Adrenal gland (tissue), 12 donors: Measurements from ENCODE around the gene WIZ. TPM values are rescaled to one million over a fixed set of nuclear protein-coding genes. Genes with fewer than 3 reads are reported as not detected.

ENCODE experiments used
- DNase-seq, 7 donors: peaks; one replicate each; pipeline ENCODE4 v3.0.0-alpha.2; 2019 to 2020
- H3K27ac ChIP-seq, 5 donors: fragments of 200-600 bp; sonication (generic) in 4 of 5; 1 replicate in 3 of 5; 2 replicates in 2 of 5; pipeline versions ENCODE4 v1.5.1 to v1.8.0; 2016 to 2020; ENCODE audit warnings: mild to moderate bottlenecking in 1 of 5
- H3K27me3 ChIP-seq: fragments of 200-600 bp; 2 replicates; pipeline ENCODE4 v1.8.0; 2021
- H3K36me3 ChIP-seq, 2 donors: fragments of 200-600 bp; replicated peaks in 1 of 2; 1 replicate in 1 of 2; 2 replicates in 1 of 2; pipeline versions ENCODE4 v1.5.1 to v1.8.0; 2018 to 2022
- H3K4me1 ChIP-seq, 2 donors: fragments of 200-600 bp; replicated peaks in 1 of 2; 1 replicate in 1 of 2; 2 replicates in 1 of 2; pipeline versions ENCODE4 v1.5.1 to v1.8.0; 2018 to 2021
- H3K4me3 ChIP-seq, 4 donors: fragments of 200-600 bp; sonication (generic) in 3 of 4; one replicate each; pipeline ENCODE4 v1.5.1; 2016 to 2018
- H3K9me3 ChIP-seq, 3 donors: fragments of 200-600 bp; sonication (generic) in 1 of 3; replicated peaks in 1 of 3; 1 replicate in 2 of 3; 2 replicates in 1 of 3; pipeline versions ENCODE4 v1.5.1 to v1.8.0; 2016 to 2021
- POLR2A ChIP-seq, 2 donors: fragments of 450-650 bp; IDR thresholded peaks; one replicate each; pipeline ENCODE4 v1.6.1; 2017; ENCODE audit warnings: antibody characterized with exemption in 2 of 2, mild to moderate bottlenecking in 2 of 2, moderate library complexity in 1 of 2
- WGBS, 4 donors: extraction: QIAGEN DNeasy Blood & Tissue Kit in 2 of 4; methylation state at CpG; one replicate each; pipeline versions ENCODE4 v1.1.5 to v1.1.7; 2013 to 2017; 5-methylcytosine and 5-hydroxymethylcytosine counted together
- intact Hi-C, 2 donors: fragments of 100-400 bp; cut with DNase I; formaldehyde crosslinking; loops; one replicate each; pipeline versions ENCODE4 v1.14.1 to v1.15.0; 2022 to 2023
- microRNA counts, 2 donors: library from miRNA; unstranded; fragments of <30 nt; microRNA quantifications; one replicate each; lab custom pipeline; 2016
- microRNA-seq, 3 donors: library from miRNA; unstranded; fragments of <30 nt; microRNA quantifications; one replicate each; pipeline ENCODE4, GENCODE V29; 2017 to 2020
- polyA plus RNA-seq, 3 donors: library from polyadenylated mRNA; stranded (reverse); fragments of 200-250 nt in 2 of 3; fragments of 350-450 nt in 1 of 3; fragmentation: Illumina TruSeq in 1 of 3; extraction: RNeasy Lipid Tissue Mini Kit (QIAGEN cat#74804) in 1 of 3; gene quantifications; one replicate each; pipeline ENCODE4 v1.2.3, GENCODE V29; 2013 to 2014
- small RNA-seq, 2 donors: library from RNA; depleted of rRNA; stranded (forward); fragments of <200 nt; gene quantifications; one replicate each; pipeline ENCODE3, GENCODE V24; 2016
- total RNA-seq, 9 donors: library from RNA; depleted of rRNA in 4 of 9; stranded (reverse); fragments of >200 nt in 4 of 9; fragments of 120-200 nt in 1 of 9; fragmentation: NEBNext Ultra II Directional in 1 of 9; extraction: Animal tissue kit (Norgen Biotek cat#: 25700) in 1 of 9; gene quantifications; one replicate each; pipeline versions ENCODE4 v1.1.0 to v1.2.4, GENCODE V29; 2013 to 2023
- TF ChIP-seq, protein P1 (sequence below), 6 experiments: fragments of 450-650 bp in 4 of 6; fragments of 200-600 bp in 2 of 6; sonication (generic) in 1 of 6; IDR thresholded peaks; 1 replicate in 5 of 6; 2 replicates in 1 of 6; pipeline versions ENCODE4 v1.5.1 to v1.8.0; 2016 to 2021; ENCODE audit warnings: antibody characterized with exemption in 6 of 6, mild to moderate bottlenecking in 2 of 6, moderate library complexity in 1 of 6
- donor health status: healthy with polysubstance abuse.
- donor health status: Bipolar disorder and iron deficiency.
- donor health status: DM: yes; HTN: yes; CAD: no.
- donor health status: DM: no; HTN: no; CAD: no.
- donor health status: DM: no; HTN: no; CAD: no.
- donor health status: DM: yes; HTN: yes; CAD: no.

WIZ gene
- total and polyA plus RNA-seq, 12 donors, result 5.7 to 49.2 (median 30.6) TPM

DNA sequence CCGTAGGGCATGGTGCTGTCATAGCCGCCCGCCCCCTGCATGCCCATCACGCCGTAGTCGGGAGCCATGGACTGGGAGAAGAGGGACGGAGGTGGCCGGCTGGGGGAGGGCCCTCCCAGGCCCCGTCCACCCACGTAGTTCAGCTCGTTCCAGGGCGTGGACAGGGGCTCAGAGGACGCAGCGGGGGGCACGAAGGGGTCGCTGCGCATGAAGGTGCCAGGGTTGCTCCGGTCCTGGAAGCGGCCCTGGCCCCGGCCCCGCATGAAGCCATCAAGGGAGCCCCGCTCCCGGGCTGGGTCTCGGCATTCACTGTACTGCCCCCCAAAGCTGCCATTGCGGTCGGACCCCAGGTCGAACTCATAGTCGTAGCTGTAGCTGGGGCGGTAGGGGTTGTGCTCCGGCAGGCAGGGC, 76.9 kb downstream of the WIZ start:
- Histone ChIP-seq H3K27ac (no peak overlapping the region), H3K27me3 (no peaks in the 10 kb centered on the region), H3K4me1 (peaks cover 24 to 48% of the 10 kb centered on the region in 2 donors), H3K4me3 (no peak overlapping the region), H3K36me3 (peaks cover 0 to 57% of the 10 kb centered on the region in 2 donors), H3K9me3 (no peaks in the 10 kb centered on the region)
- 83 to 94% (median 92%) methylated on average over 12 to 30 of the region's 30 CpGs for WGBS, 4 donors
- no peak for DNase-seq
- no peak for TF ChIP-seq POLR2A (IDR thresholded peaks at IDR 0.05)
- TF ChIP-seq, protein P1, sequence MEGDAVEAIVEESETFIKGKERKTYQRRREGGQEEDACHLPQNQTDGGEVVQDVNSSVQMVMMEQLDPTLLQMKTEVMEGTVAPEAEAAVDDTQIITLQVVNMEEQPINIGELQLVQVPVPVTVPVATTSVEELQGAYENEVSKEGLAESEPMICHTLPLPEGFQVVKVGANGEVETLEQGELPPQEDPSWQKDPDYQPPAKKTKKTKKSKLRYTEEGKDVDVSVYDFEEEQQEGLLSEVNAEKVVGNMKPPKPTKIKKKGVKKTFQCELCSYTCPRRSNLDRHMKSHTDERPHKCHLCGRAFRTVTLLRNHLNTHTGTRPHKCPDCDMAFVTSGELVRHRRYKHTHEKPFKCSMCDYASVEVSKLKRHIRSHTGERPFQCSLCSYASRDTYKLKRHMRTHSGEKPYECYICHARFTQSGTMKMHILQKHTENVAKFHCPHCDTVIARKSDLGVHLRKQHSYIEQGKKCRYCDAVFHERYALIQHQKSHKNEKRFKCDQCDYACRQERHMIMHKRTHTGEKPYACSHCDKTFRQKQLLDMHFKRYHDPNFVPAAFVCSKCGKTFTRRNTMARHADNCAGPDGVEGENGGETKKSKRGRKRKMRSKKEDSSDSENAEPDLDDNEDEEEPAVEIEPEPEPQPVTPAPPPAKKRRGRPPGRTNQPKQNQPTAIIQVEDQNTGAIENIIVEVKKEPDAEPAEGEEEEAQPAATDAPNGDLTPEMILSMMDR (IDR thresholded peaks at IDR 0.05), result no peak
- intact Hi-C loops, result loop anchor here (5.0 to 10.0 kb wide), 2 partner anchors 106 to 182 kb away; no protein-coding TSS in a partner anchor

DNA sequence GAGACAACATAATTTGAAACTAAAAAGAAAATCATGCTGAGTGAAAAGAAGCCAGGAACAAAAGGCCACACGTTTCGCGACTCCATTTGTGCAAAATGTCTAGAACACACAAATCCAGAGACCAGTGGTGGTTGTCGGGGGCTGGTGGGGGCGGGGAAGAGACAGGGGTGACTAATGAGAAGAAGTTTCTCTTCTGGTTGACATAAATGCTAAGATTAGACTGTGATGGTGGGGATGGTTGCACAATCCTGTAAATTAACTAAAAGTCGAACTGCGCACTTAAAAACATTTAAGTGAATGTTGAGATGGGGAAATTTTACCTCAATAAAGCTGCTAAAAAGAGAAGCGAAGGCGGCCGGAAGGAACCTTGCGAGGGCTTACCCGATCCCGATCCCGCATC, 77.3 kb downstream of the WIZ start:
- H3K9me3 ChIP-seq, result no peaks in the 10 kb centered on the region
- no peak overlapping the region for H3K27ac ChIP-seq
- WGBS, 4 donors, result 89 to 95% (median 90%) methylated on average over 14 of the region's 14 CpGs
- no peaks in the 10 kb centered on the region for H3K27me3 ChIP-seq
- peaks cover 0 to 61% of the 10 kb centered on the region in 2 donors for H3K36me3 ChIP-seq
- no peak for DNase-seq
- intact Hi-C loops, result loop anchor here (5.0 to 10.0 kb wide), 2 partner anchors 105 to 182 kb away; no protein-coding TSS in a partner anchor
- TF ChIP-seq, protein P1 (IDR thresholded peaks at IDR 0.05), result no peak
- TF ChIP-seq POLR2A (IDR thresholded peaks at IDR 0.05), result no peak
- H3K4me1 ChIP-seq, result peaks cover 24 to 48% of the 10 kb centered on the region in 2 donors
- H3K4me3 ChIP-seq, result no peak overlapping the region

DNA sequence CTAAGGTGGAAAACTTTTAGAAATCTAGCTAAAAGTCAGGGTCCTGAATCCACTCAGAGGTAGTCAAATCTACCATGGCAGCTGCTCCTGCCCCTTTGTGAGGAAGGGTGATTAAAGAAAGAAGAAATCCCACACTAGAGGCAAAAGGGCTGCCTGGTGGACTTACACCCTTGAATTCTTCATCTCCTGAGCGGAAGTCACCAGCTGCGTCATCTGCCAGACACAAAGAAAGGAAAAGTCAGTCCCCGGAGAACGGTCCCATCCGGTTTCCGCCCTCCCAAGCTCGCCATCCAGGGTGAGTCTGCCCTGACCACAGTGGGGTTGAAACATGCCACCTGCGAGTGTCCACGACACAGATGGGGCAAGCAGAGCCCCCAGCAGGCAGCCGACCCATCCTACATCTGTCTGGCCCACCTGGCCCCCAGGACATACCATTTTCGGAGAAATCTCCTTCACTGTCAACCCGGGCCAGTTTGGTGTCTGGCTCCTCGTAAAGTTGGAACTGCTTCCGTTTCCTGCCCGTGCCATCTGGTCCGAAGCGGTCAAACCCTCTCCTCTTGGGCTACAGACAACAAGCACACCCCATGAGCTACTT, 77.9 kb downstream of the WIZ start:
- no peak overlapping the region for H3K4me3 ChIP-seq

DNA sequence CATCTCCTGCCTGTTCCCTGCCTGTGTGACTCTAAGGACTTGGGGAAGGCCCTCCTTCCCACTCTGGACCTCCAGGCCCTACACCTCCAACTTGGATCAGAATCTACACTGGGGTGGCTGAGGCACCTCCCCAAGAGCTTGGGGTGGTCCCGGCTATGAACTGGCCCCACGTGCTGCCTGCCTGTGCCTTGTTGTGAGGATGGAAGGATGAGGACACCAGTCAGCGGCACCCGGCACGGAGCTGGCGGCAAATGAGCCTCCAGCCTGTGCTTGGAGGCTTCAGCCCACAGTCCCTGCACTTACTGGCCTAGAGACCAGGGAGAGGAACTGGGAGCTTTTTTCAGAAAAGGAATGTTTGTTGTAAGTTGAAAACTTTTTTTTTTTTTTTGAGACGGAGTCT, 78.6 kb downstream of the WIZ start:
- intact Hi-C loops, result loop anchor here (5.0 to 10.0 kb wide), 2 partner anchors 104 to 184 kb away; no protein-coding TSS in a partner anchor
- DNase-seq, result no peak
- 92 to 96% (median 94%) methylated on average over 7 of the region's 7 CpGs for WGBS, 4 donors
- no peaks in the 10 kb centered on the region for H3K27me3 ChIP-seq
- no peak overlapping the region for H3K4me3 ChIP-seq
- H3K9me3 ChIP-seq, result no peaks in the 10 kb centered on the region
- H3K36me3 ChIP-seq, result peaks cover 0 to 75% of the 10 kb centered on the region in 2 donors
- no peak overlapping the region for H3K27ac ChIP-seq
- peaks cover 29 to 42% of the 10 kb centered on the region in 2 donors for H3K4me1 ChIP-seq
- TF ChIP-seq, protein P1 (IDR thresholded peaks at IDR 0.05), result no peak
- TF ChIP-seq POLR2A (IDR thresholded peaks at IDR 0.05), result no peak

More for the DNA sequence above, 77.9 kb downstream of the WIZ start:
- Histone ChIP-seq H3K27me3 (no peaks in the 10 kb centered on the region), H3K9me3 (no peaks in the 10 kb centered on the region), H3K27ac (no peak overlapping the region), H3K36me3 (peaks cover 0 to 67% of the 10 kb centered on the region in 2 donors), H3K4me1 (peaks cover 28 to 48% of the 10 kb centered on the region in 2 donors)
- WGBS, 4 donors, result 91 to 97% (median 93%) methylated on average over 14 to 17 of the region's 17 CpGs
- no peak for TF ChIP-seq POLR2A (IDR thresholded peaks at IDR 0.05)
- TF ChIP-seq, protein P1 (IDR thresholded peaks at IDR 0.05), result no peak
- no peak for DNase-seq
- intact Hi-C loops, result loop anchor here (5.0 to 10.0 kb wide), 2 partner anchors 105 to 183 kb away; no protein-coding TSS in a partner anchor

MicroRNAs encoded within 50 kb of the gene (microRNA counts, 767-probe panel; counts per million panel counts)
- 0 counts per million in 2 donors for microRNA hsa-miR-1470 (lab: Ali Mortazavi, UCI)

Small RNA genes lying within 50 kb of the gene (microRNA-seq; reads per million reads assigned to microRNA genes)
- 0 reads per million in 3 donors for gene MIR1470

Small RNA genes lying within 50 kb of the gene (small RNA-seq; reads per million reads assigned to genes)
- 0 reads per million in 2 donors for gene MIR1470

Other genes with a start within 250 kb of the WIZ start
- gene NOTCH3, start 249.0 kb downstream of the WIZ start, total RNA-seq, result 10 to 100 TPM in 7 of 9 donors, 1 to 10 TPM in 2; 4.4 to 39.3 (median 16.3) TPM
- gene NOTCH3, start 249.0 kb downstream of the WIZ start, polyA plus RNA-seq, result 1 to 10 TPM; 3.7 to 8.9 (median 6.2) TPM
- 1 to 10 TPM in 1 of 9 donors, under 1 TPM in 6, not detected in 2; 0.33 to 7.5 (median 0.55) TPM for gene EPHX3, start 217.5 kb downstream of the WIZ start, total RNA-seq
- under 1 TPM; 0.24 to 0.44 (median 0.31) TPM for gene EPHX3, start 217.5 kb downstream of the WIZ start, polyA plus RNA-seq
- gene BRD4, start 117.4 kb downstream of the WIZ start, total RNA-seq, result 100 to 1,000 TPM in 2 of 9 donors, 10 to 100 TPM in 7; 10.1 to 109 (median 40.6) TPM
- gene BRD4, start 117.4 kb downstream of the WIZ start, polyA plus RNA-seq, result 10 to 100 TPM; 24.5 to 58.6 (median 26.7) TPM
- 10 to 100 TPM; 13.0 to 45.8 (median 31.6) TPM for gene AKAP8, start 70.2 kb downstream of the WIZ start, total RNA-seq
- gene AKAP8, start 70.2 kb downstream of the WIZ start, polyA plus RNA-seq, result 10 to 100 TPM; 13.4 to 41.7 (median 27.0) TPM
- 100 to 1,000 TPM in 6 of 9 donors, 10 to 100 TPM in 3; 48.3 to 206 (median 125) TPM for gene AKAP8L, start 31.0 kb downstream of the WIZ start, total RNA-seq
- 100 to 1,000 TPM in 2 of 3 donors, 10 to 100 TPM in 1; 60.5 to 652 (median 264) TPM for gene AKAP8L, start 31.0 kb downstream of the WIZ start, polyA plus RNA-seq
- gene RASAL3, start 14.6 kb upstream of the WIZ start, total RNA-seq, result 1 to 10 TPM; 1.1 to 7.6 (median 5.0) TPM
- gene RASAL3, start 14.6 kb upstream of the WIZ start, polyA plus RNA-seq, result 10 to 100 TPM in 1 of 3 donors, 1 to 10 TPM in 2; 1.1 to 20.5 (median 5.7) TPM
- not detected for gene PGLYRP2, start 29.5 kb upstream of the WIZ start, total RNA-seq
- not detected for gene PGLYRP2, start 29.5 kb upstream of the WIZ start, polyA plus RNA-seq
- under 1 TPM in 2 of 9 donors, not detected in 7; 0.11 to 0.34 TPM for gene CYP4F22, start 58.6 kb upstream of the WIZ start, total RNA-seq
- gene CYP4F22, start 58.6 kb upstream of the WIZ start, polyA plus RNA-seq, result not detected
- not detected for gene CYP4F8, start 165.3 kb upstream of the WIZ start, total RNA-seq
- not detected for gene CYP4F8, start 165.3 kb upstream of the WIZ start, polyA plus RNA-seq
- under 1 TPM in 4 of 9 donors, not detected in 5; 0.22 to 0.80 (median 0.30) TPM for gene CYP4F3, start 190.9 kb upstream of the WIZ start, total RNA-seq
- gene CYP4F3, start 190.9 kb upstream of the WIZ start, polyA plus RNA-seq, result under 1 TPM; 0.03 to 0.24 (median 0.04) TPM
- gene CYP4F12, start 223.1 kb upstream of the WIZ start, total RNA-seq, result 1 to 10 TPM in 7 of 9 donors, under 1 TPM in 2; 0.66 to 8.3 (median 2.5) TPM
- gene CYP4F12, start 223.1 kb upstream of the WIZ start, polyA plus RNA-seq, result 10 to 100 TPM in 2 of 3 donors, under 1 TPM in 1; 0.42 to 19.7 (median 13.2) TPM